Measurements from ENCODE around the gene MRM3. TPM values are rescaled to one million over a fixed set of nuclear protein-coding genes. Genes with fewer than 3 reads are reported as not detected.
"Not testable (repeated sequence)": the region's sequence is repeated elsewhere in the genome, so short reads cannot be mapped to it uniquely, and the experiment has no call there.

MRM3 gene
- total RNA-seq, 1 experiment from 2014 or later: 49.7 TPM

DNA sequence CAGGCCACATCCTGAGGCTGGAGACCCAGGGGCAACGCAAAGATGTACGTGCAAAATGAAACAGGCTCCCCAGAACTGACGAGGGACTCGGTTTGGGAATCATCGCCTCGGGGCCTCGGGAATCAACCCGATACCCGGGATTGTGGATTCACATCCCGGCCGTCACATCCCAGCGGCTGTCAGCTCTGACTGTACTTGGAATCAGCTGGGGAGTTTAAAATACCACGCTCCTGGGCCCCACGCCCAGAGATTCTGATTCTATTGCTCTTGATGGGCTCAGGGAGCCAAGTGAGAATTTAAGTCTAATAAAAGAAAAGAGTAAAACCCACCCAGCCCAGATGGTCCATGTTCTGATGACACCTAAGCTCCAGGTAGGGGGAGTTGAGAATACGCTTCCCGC lies 42.2 kb downstream of the MRM3 start:
- DNase-seq (ENCODE audit: low read depth): no peak

GRCh38 chr17:825216-825615 lies 43.1 kb downstream of the MRM3 start:
- DNase-seq (ENCODE audit: low read depth): no peak

DNA sequence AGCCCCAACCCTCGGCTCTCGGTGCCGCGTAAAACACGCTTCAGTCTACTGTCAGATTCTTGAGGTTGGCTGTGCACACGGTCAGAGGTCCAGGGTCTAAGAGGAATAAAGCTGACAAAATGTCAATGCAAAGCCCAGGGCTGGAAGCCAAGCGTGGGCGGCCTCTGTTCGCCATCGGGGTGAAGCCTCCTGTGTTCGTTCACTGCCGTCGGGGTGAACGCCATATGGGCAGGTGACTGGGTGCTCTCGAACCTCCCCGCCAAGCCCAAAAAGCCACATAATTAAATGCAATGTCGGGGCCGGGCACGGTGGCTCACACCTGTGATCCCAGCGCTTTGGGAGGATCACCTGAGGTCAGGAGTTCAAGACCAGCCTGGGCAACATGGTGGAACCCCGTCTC lies 44.6 kb downstream of the MRM3 start:
- DNase-seq (ENCODE audit: low read depth): no peak

DNA sequence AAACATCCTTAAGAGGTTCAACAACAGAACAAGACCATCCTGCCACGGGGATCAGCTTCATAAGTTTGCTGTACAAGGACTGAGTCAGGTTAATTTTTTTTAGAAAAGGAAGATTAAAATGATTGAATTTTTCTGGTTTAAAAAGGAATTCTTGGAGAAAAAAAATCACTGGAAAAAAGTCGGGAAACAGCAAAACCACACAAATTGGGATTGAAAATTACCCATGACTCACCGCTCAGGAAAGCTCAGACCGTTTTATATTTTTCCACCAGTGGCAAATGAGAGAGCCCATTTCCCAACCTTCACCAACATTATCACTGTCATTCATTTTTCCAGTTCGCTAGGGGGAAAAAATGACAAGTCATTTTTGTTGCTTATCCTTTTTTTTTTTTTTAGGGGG lies 46.6 kb downstream of the MRM3 start:
- DNase-seq (ENCODE audit: low read depth): no peak

DNA sequence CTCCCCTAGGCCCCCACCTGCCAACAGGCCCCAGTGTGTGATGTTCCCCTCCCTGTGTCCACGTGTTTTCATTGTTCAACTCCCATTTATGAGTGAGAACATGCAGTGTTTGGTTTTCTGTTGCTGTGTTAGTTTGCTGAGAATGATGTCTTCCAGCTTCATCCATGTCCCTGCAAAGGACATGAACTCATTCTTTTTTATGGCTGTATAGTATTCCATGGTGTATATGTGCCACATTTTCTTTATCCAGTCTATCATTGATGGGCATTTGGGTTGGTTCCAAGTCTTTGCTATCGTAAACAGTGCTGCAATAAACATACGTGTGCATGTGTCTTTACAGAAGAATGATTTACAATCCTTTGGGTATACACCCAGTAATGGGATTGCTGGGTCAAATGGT lies 47.5 kb downstream of the MRM3 start:
- DNase-seq (ENCODE audit: low read depth): not testable (repeated sequence)

DNA sequence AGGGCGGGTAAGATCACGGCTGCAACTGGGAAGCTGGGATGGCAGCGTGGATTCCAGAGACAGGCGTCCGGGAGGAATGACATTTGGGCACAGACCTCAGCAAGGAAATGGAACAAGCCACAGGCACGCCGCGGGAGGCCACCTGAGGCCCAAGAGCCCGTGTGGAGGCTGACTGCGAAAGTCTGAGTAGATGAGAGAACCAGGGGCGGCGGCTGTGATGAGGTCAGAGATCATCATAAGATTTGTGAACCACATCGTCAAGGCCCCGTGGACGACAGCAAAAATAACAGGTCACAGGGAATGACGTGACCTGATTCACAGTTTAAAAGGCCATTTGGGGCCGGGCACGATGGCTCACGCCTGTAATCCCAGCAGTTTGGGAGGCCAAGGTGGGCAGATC lies 48.2 kb downstream of the MRM3 start:
- no peak for DNase-seq (ENCODE audit: low read depth)

- DNase-seq (ENCODE audit: low read depth): no peak
Observed at GRCh38 chr17:830950-831349, 48.8 kb downstream of the MRM3 start.

DNA sequence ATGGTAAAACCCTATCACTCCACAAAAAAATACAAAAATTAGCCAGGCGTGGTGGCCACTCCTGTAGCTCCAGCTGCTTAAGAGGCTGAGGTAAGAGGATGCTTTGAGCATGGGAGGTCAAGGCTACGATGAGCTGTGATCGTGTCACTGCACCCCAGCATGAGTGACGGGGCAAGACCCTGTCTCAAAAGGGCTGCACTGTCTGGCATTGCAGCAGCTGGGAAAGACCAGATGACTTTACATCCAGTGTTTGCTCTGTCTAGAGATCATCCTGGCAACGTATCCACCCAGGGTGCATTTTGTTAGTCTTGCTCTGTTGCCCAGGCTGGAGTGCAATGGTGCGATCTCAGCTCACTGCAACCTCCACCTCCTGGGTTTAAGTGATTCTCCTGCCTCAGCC lies 52.0 kb downstream of the MRM3 start:
- DNase-seq (ENCODE audit: low read depth): no peak

DNA sequence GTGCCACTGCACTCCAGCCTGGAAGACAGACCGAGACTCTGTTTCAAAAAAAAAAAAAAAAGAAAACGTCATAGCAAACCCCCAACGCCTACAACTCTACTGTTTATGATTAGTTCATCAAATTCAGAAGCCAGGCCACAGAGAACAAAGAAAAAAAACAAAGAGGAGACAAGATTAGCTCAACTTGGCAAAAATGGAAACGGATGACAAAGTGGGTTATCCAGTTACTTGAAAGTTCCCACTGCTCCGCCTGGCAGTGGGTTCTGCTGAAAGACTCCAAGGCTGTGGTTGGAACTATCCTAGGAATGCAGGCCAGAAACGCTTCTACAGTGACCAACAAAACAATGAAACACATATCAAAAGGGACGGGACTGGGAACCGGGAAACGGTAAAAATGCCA lies 53.1 kb downstream of the MRM3 start:
- DNase-seq (ENCODE audit: low read depth): peak; percentile 77

DNA sequence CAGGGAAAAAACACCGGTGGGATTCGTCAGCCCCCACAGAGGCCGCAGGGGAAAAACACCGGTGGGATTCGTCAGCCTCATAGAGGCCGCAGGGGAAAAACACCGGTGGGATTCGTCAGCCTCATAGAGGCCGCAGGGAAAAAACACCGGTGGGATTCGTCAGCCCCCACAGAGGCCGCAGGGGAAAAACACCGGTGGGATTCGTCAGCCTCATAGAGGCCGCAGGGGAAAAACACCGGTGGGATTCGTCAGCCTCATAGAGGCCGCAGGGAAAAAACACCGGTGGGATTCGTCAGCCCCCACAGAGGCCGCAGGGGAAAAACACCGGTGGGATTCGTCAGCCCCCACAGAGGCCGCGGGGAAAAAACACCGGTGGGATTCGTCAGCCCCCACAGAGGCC lies 53.6 kb downstream of the MRM3 start:
- DNase-seq (ENCODE audit: low read depth): not testable (repeated sequence)

DNA sequence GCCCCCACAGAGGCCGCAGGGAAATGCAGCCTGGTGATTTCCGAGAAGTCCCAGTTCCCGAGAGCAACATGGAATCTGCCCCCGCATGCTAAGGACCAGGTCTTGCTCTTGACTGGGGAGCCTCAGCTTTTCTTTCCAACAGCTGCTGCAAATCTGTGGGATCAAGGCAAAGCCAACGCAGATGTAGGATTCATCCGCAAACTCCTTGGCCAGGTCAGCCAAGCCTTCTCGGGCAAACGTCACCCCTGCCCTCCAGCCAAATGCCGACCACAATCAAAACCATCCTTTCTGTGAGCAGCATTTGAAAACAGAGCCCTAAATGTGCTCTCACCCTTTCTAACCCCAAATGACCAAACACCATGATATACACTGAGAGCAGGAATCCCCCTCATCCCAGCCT lies 54.0 kb downstream of the MRM3 start:
- DNase-seq (ENCODE audit: low read depth): no peak

GRCh38 chr17:838486-838885 lies 56.3 kb downstream of the MRM3 start:
- no peak for DNase-seq (ENCODE audit: low read depth)

GRCh38 chr17:841313-841712 lies 59.2 kb downstream of the MRM3 start:
- DNase-seq (ENCODE audit: low read depth): no peak

Other genes starting within 250 kb of the MRM3 start
- gene VPS53, start 67.5 kb upstream of the MRM3 start, total RNA-seq (2014; rRNA removed; shearing (Covaris generic)): 7.6 and 16.1 TPM in 2 replicates
- 27.0 and 39.4 TPM in 2 replicates for gene TLCD3A, start 49.8 kb upstream of the MRM3 start, total RNA-seq (2014; rRNA removed; shearing (Covaris generic))
- gene GEMIN4, start 30.1 kb upstream of the MRM3 start, total RNA-seq (2014; rRNA removed; shearing (Covaris generic)): 34.9 and 43.5 TPM in 2 replicates
- 46.7 and 59.4 TPM in 2 replicates for gene GLOD4, start 73 bp upstream of the MRM3 start, total RNA-seq (2014; rRNA removed; shearing (Covaris generic))
- gene NXN, start 197.4 kb downstream of the MRM3 start, total RNA-seq (2014; rRNA removed; shearing (Covaris generic)): 2.6 and 3.5 TPM in 2 replicates
- 25.2 and 25.8 TPM in 2 replicates for gene TIMM22, start 214.8 kb downstream of the MRM3 start, total RNA-seq (2014; rRNA removed; shearing (Covaris generic))

All from HT1080 (cell line).